ENCODE data around the gene PPIP5K2.
"Not testable (repeated sequence)": the region's sequence is repeated elsewhere in the genome, so short reads cannot be mapped to it uniquely, and the experiment has no call there.

Gene PPIP5K2

GRCh38 chr5:103132684-103133083 lies 12.6 kb downstream of the PPIP5K2 start:
- DNase-seq (ENCODE audit: low read depth): no peak
- TF ChIP-seq, protein P1, sequence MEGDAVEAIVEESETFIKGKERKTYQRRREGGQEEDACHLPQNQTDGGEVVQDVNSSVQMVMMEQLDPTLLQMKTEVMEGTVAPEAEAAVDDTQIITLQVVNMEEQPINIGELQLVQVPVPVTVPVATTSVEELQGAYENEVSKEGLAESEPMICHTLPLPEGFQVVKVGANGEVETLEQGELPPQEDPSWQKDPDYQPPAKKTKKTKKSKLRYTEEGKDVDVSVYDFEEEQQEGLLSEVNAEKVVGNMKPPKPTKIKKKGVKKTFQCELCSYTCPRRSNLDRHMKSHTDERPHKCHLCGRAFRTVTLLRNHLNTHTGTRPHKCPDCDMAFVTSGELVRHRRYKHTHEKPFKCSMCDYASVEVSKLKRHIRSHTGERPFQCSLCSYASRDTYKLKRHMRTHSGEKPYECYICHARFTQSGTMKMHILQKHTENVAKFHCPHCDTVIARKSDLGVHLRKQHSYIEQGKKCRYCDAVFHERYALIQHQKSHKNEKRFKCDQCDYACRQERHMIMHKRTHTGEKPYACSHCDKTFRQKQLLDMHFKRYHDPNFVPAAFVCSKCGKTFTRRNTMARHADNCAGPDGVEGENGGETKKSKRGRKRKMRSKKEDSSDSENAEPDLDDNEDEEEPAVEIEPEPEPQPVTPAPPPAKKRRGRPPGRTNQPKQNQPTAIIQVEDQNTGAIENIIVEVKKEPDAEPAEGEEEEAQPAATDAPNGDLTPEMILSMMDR (IDR thresholded peaks at IDR 0.05; ENCODE audit: insufficient read depth, low read depth, low read length, missing control alignments): no peak
- H3K4me3 ChIP-seq (ENCODE audit: low read length): no peak overlapping the region

GRCh38 chr5:103133231-103133630 lies 13.1 kb downstream of the PPIP5K2 start:
- TF ChIP-seq, protein P1 (IDR thresholded peaks at IDR 0.05; ENCODE audit: insufficient read depth, low read depth, low read length, missing control alignments): no peak
- no peak for DNase-seq (ENCODE audit: low read depth)
- H3K4me3 ChIP-seq (ENCODE audit: low read length): no peak overlapping the region

GRCh38 chr5:103135461-103135860 lies 15.4 kb downstream of the PPIP5K2 start:
- H3K4me3 ChIP-seq (ENCODE audit: low read length): no peak overlapping the region
- TF ChIP-seq, protein P1 (IDR thresholded peaks at IDR 0.05; ENCODE audit: insufficient read depth, low read depth, low read length, missing control alignments): no peak
- DNase-seq (ENCODE audit: low read depth): no peak

DNA sequence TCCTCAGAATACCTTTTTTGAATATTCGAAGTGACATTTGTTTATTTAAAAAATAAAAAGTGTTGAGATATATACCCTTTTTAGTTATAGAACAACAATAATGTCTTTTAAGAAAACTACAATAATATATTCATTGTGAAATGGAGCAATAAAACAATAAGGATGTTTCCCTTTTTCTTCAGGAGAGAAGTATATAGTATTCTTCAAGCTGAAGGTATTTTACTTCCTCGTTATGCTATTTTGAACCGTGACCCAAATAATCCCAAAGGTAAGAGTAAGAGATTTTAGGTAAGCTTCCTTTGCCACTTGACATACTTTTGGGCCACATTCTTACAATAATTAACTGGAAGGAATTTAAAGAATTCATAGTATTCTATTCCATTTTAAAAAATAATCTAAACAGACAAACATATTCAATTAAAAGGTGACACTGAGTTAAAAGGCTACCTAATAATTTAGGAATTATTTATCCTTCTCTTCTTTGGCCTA lies 18.1 kb downstream of the PPIP5K2 start:
- TF ChIP-seq, protein P1 (IDR thresholded peaks at IDR 0.05; ENCODE audit: insufficient read depth, low read depth, low read length, missing control alignments): no peak
- H3K4me3 ChIP-seq (ENCODE audit: low read length): no peak overlapping the region
- DNase-seq (ENCODE audit: low read depth): no peak

- H3K4me3 ChIP-seq (ENCODE audit: low read length): no peak overlapping the region
- TF ChIP-seq, protein P1 (IDR thresholded peaks at IDR 0.05; ENCODE audit: insufficient read depth, low read depth, low read length, missing control alignments): peak; percentile 94
- DNase-seq (ENCODE audit: low read depth): peak; percentile 81
Measured at GRCh38 chr5:103139264-103139865, 19.3 kb downstream of the PPIP5K2 start.

DNA sequence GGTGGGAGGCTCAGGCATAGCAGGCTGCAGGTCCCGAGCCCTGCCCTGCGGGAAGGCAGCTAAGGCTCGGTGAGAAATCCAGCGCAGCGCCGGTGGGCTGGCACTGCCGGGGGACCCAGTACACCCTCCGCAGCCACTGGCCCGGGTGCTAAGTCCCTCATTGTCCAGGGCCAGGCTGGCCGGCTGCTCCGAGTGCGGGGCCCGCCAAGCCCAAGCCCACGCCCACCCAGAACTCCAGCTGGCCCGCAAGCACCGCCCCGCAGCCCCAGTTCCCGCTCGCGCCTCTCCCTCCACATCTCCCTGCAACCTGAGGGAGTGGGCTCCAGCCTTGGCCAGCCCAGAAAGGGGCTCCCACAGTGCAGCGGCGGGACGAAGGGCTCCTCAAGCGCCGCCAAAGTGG lies 22.0 kb downstream of the PPIP5K2 start:
- DNase-seq (ENCODE audit: low read depth): not testable (repeated sequence)

DNA sequence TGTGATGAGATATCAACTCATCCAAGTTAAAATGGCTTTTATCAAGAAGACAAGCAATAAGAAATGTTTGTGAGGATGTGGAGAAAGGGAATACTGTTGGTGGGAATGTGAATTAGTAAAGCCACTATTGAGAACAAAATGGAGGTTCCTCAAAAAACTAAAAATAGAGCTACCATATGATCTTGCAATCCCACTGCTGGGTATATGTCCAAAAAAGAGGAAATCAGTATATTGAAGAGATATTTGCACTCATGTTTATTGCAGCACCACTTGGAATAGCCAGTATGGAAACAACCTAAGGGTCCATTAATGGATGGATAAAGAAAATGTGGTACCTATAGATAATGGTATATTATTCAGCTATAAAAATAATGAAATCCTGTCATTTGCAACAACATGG lies 25.1 kb downstream of the PPIP5K2 start:
- TF ChIP-seq, protein P1 (IDR thresholded peaks at IDR 0.05; ENCODE audit: insufficient read depth, low read depth, low read length, missing control alignments): no peak

More for the DNA sequence above, 22.0 kb downstream of the PPIP5K2 start:
- H3K4me3 ChIP-seq (ENCODE audit: low read length): not testable (repeated sequence)

More for the DNA sequence above, 25.1 kb downstream of the PPIP5K2 start:
- no peak for DNase-seq (ENCODE audit: low read depth)
- no peak overlapping the region for H3K4me3 ChIP-seq (ENCODE audit: low read length)
